Calu3 (cell line): ENCODE measurements around the gene P2RX6. TPM values are rescaled to one million over a fixed set of nuclear protein-coding genes. Genes with fewer than 3 reads are reported as not detected.
"Not testable (repeated sequence)": the region's sequence is repeated elsewhere in the genome, so short reads cannot be mapped to it uniquely, and the experiment has no call there.

Experiments used
- BruUV-seq: library from RNA; stranded (reverse); fragments of 400-500 nt; replicated peaks from 2 replicates; lab custom pipeline; 2021; lab: Mats Ljungman, UMichigan
- CTCF ChIA-PET: fragments of 300-600 bp; sonication (Branson Sonifier 250); formaldehyde crosslinking; loops from one replicate; lab custom pipeline; 2022; ENCODE audit warnings: antibody characterized with exemption; lab: Charles Lee
- DNase-seq: peaks from one replicate; pipeline ENCODE4 v3.0.0; 2022
- H3K27ac Mint-ChIP-seq: one replicate; pipeline ENCODE4 v1.8.0; 2022; ENCODE audit warnings: mixed read lengths; ENCODE audit not compliant: unreplicated experiment
- H3K27me3 Mint-ChIP-seq: one replicate; pipeline ENCODE4 v1.8.0; 2022; ENCODE audit warnings: mixed read lengths; ENCODE audit not compliant: unreplicated experiment
- H3K36me3 Mint-ChIP-seq: one replicate; pipeline ENCODE4 v1.8.0; 2022; ENCODE audit warnings: mild to moderate bottlenecking, moderate library complexity, mixed read lengths; ENCODE audit not compliant: insufficient read depth, unreplicated experiment
- H3K4me1 Mint-ChIP-seq: one replicate; pipeline ENCODE4 v1.8.0; 2022; ENCODE audit warnings: mild to moderate bottlenecking, low read depth, mixed read lengths; ENCODE audit not compliant: unreplicated experiment
- H3K4me3 Mint-ChIP-seq: one replicate; pipeline ENCODE4 v1.8.0; 2022; ENCODE audit warnings: mild to moderate bottlenecking, low read depth, moderate library complexity, mixed read lengths; ENCODE audit not compliant: unreplicated experiment
- H3K9me3 Mint-ChIP-seq: one replicate; pipeline ENCODE4 v1.8.0; 2022; ENCODE audit warnings: low read depth, mixed read lengths; ENCODE audit not compliant: unreplicated experiment
- CTCF ChIP-seq: fragments of 200-600 bp; IDR thresholded peaks from one replicate; pipeline ENCODE4 v1.8.0; 2022; ENCODE audit warnings: antibody characterized with exemption; ENCODE audit not compliant: unreplicated experiment
- intact Hi-C: fragments of 100-400 bp; cut with micrococcal nuclease; formaldehyde crosslinking; loops from one replicate; pipeline ENCODE4 v1.10.0; 2022; ENCODE audit not compliant: unreplicated experiment
- total RNA-seq: library from RNA; stranded (reverse); gene quantifications from 2 replicates; pipeline ENCODE4 v1.2.3, GENCODE V29; 2022

P2RX6 gene
- total RNA-seq, 1 experiment from 2014 or later = 0.26 TPM

- no peak for DNase-seq
- BruUV-seq = no TSS peak
- Mint-ChIP-seq H3K9me3 (no peaks in the 10 kb centered on the region), H3K27me3 (peaks cover 66% of the 10 kb centered on the region), H3K27ac (no peak overlapping the region), H3K4me3 (no peak overlapping the region), H3K4me1 (no peaks in the 10 kb centered on the region), H3K36me3 (peaks cover 5% of the 10 kb centered on the region)
- no peak for TF ChIP-seq CTCF
- intact Hi-C loops = no loop called here
- CTCF ChIA-PET = no interaction called here
Measured at GRCh38 chr22:21054714-21055563, 40.0 kb downstream of the P2RX6 start.

GRCh38 chr22:21055564-21055834 is 40.5 kb downstream of the P2RX6 start:
- Mint-ChIP-seq H3K4me3 (no peak overlapping the region), H3K9me3 (no peaks in the 10 kb centered on the region), H3K27me3 (peaks cover 66% of the 10 kb centered on the region), H3K27ac (no peak overlapping the region), H3K4me1 (no peaks in the 10 kb centered on the region), H3K36me3 (peaks cover 5% of the 10 kb centered on the region)
- intact Hi-C loops = no loop called here
- CTCF ChIA-PET = no interaction called here
- TF ChIP-seq CTCF = no peak
- no TSS peak for BruUV-seq
- DNase-seq = no peak

DNA sequence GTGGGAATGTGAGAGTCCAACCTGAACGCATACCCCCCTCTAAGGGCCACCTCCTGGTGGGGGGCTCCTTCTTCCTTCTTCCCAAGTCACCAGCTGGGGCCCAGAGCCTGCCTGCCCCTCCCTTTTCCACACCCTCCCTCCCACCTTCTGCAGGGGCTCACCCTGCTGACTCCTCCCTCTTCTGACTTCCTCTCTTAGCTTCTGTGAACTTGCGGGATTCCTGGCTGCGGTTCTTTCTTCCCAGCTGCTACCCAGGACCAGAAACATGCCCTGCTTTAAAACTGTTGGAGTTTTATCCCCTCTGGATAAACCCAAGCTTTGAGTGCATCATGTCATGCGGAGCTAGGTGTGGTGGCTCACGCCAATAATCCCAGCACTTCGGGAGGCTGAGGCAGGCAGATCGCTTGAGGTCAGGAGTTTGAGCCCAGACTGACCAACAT is 40.9 kb downstream of the P2RX6 start:
- CTCF ChIA-PET = interaction anchor here (0.6 kb wide), 1 partner anchor 11 kb away, joined by 3 read pairs; no protein-coding TSS in a partner anchor
- no peaks in the 10 kb centered on the region for H3K4me1 Mint-ChIP-seq
- H3K4me3 Mint-ChIP-seq = no peak overlapping the region
- no peak for TF ChIP-seq CTCF
- peaks cover 5% of the 10 kb centered on the region for H3K36me3 Mint-ChIP-seq
- H3K27ac Mint-ChIP-seq = no peak overlapping the region
- intact Hi-C loops = no loop called here
- H3K27me3 Mint-ChIP-seq = peaks cover 65% of the 10 kb centered on the region
- no TSS peak for BruUV-seq
- DNase-seq = no peak
- H3K9me3 Mint-ChIP-seq = no peaks in the 10 kb centered on the region

GRCh38 chr22:21060363-21060762 is 45.4 kb downstream of the P2RX6 start:
- intact Hi-C loops, CTCF ChIA-PET, H3K4me3 Mint-ChIP-seq, H3K36me3 Mint-ChIP-seq, H3K4me1 Mint-ChIP-seq, H3K9me3 Mint-ChIP-seq, H3K27ac Mint-ChIP-seq, BruUV-seq, DNase-seq: not testable (repeated sequence)
- peaks cover 29% of the 10 kb centered on the region for H3K27me3 Mint-ChIP-seq

GRCh38 chr22:21061660-21062321 is 46.8 kb downstream of the P2RX6 start:
- BruUV-seq, H3K4me1 Mint-ChIP-seq, intact Hi-C loops, H3K9me3 Mint-ChIP-seq, DNase-seq, H3K27ac Mint-ChIP-seq, H3K36me3 Mint-ChIP-seq, H3K4me3 Mint-ChIP-seq: not testable (repeated sequence)
- CTCF ChIA-PET = interaction anchor here (0.6 kb wide), 1 partner anchor 580 kb away, joined by 4 read pairs; no protein-coding TSS in a partner anchor
- peaks cover 22% of the 10 kb centered on the region for H3K27me3 Mint-ChIP-seq

GRCh38 chr22:21064425-21064824 is 49.5 kb downstream of the P2RX6 start:
- H3K36me3 Mint-ChIP-seq, H3K27ac Mint-ChIP-seq, CTCF ChIA-PET, DNase-seq, BruUV-seq, intact Hi-C loops, H3K4me3 Mint-ChIP-seq, H3K4me1 Mint-ChIP-seq, H3K9me3 Mint-ChIP-seq: not testable (repeated sequence)
- H3K27me3 Mint-ChIP-seq = peaks cover 26% of the 10 kb centered on the region
